ENCODE measurements around the gene CACNG8.

DNA sequence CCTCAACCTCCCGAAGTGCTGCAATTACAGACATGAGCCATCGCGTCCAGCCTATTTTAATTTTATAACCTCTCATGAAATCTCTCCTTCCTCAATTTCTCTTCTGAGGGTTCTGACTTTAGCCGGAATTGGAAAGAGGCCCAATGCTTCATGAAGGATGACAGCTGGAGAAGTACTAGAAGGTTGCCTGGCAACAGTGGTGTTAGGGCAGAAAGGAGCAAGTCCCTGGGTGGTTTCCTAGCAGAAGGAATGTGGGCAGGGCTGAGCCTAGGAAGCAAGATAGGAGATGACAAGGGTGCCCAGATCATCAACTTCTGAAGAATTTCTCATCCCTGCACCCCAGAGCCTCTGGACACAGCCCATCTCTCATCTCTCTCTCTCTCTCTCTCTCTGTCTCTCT is 54.5 kb downstream of the CACNG8 start:
- TF ChIP-seq POLR2A (IDR thresholded peaks at IDR 0.05) (no peak), CTCF (IDR thresholded peaks at IDR 0.05) (no peak), POLR2AphosphoS5 (IDR thresholded peaks at IDR 0.05) (no peak)

Data from gastroesophageal sphincter (tissue), 3 donors.